ENCODE results near the gene PRR19.
"Not testable (repeated sequence)": the region's sequence is repeated elsewhere in the genome, so short reads cannot be mapped to it uniquely, and the experiment has no call there.

The PRR19 gene

GRCh38 chr19:42325896-42326771 is 24.2 kb downstream of the PRR19 start:
- no peak for DNase-seq (ENCODE audit: low read depth in 2 of 2)

- DNase-seq (ENCODE audit: low read depth in 2 of 2) = no peak
These were observed 25.0 kb downstream of the PRR19 start for GRCh38 chr19:42326969-42327368.

GRCh38 chr19:42327381-42327780 is 25.4 kb downstream of the PRR19 start:
- DNase-seq (ENCODE audit: low read depth in 2 of 2) = no peak

GRCh38 chr19:42328106-42328505 is 26.2 kb downstream of the PRR19 start:
- DNase-seq (ENCODE audit: low read depth in 2 of 2) = no peak

- DNase-seq (ENCODE audit: low read depth in 2 of 2) = no peak
These were observed 26.9 kb downstream of the PRR19 start for GRCh38 chr19:42328854-42329253.

- peak; percentile 42 to 43 for DNase-seq (ENCODE audit: low read depth in 2 of 2)
These were observed 28.3 kb downstream of the PRR19 start for GRCh38 chr19:42330241-42330711.

GRCh38 chr19:42331333-42331732 is 29.4 kb downstream of the PRR19 start:
- not testable (repeated sequence) for DNase-seq (ENCODE audit: low read depth in 2 of 2)

GRCh38 chr19:42332059-42332458 is 30.1 kb downstream of the PRR19 start:
- DNase-seq (ENCODE audit: low read depth in 2 of 2) = no peak

- DNase-seq (ENCODE audit: low read depth in 2 of 2) = no peak
These were observed 31.1 kb downstream of the PRR19 start for GRCh38 chr19:42333018-42333417.

GRCh38 chr19:42333975-42334696 is 32.2 kb downstream of the PRR19 start:
- DNase-seq (ENCODE audit: low read depth in 2 of 2) = no peak

GRCh38 chr19:42334697-42335373 is 32.9 kb downstream of the PRR19 start:
- DNase-seq (ENCODE audit: low read depth in 2 of 2) = no peak

- no peak for DNase-seq (ENCODE audit: low read depth in 2 of 2)
These were observed 33.5 kb downstream of the PRR19 start for GRCh38 chr19:42335374-42335936.

GRCh38 chr19:42335971-42336370 is 34.0 kb downstream of the PRR19 start:
- no peak for DNase-seq (ENCODE audit: low read depth in 2 of 2)

- DNase-seq (ENCODE audit: low read depth in 2 of 2) = not testable (repeated sequence)
These were observed 37.4 kb downstream of the PRR19 start for GRCh38 chr19:42339126-42339860.

GRCh38 chr19:42339922-42340321 is 38.0 kb downstream of the PRR19 start:
- DNase-seq (ENCODE audit: low read depth in 2 of 2) = not testable (repeated sequence)

- no peak for DNase-seq (ENCODE audit: low read depth in 2 of 2)
These were observed 41.6 kb downstream of the PRR19 start for GRCh38 chr19:42343344-42344110.

- DNase-seq (ENCODE audit: low read depth in 2 of 2) = no peak
These were observed 42.5 kb downstream of the PRR19 start for GRCh38 chr19:42344336-42344893.

GRCh38 chr19:42345191-42345812 is 43.4 kb downstream of the PRR19 start:
- peak; percentile 23 to 29 for DNase-seq (ENCODE audit: low read depth in 2 of 2)

GRCh38 chr19:42348211-42348610 is 46.3 kb downstream of the PRR19 start:
- no peak for DNase-seq (ENCODE audit: low read depth in 2 of 2)

Data from fibroblast of skin of left biceps (primary cell).